Measurements from ENCODE around the gene GNA12. TPM values are rescaled to one million over a fixed set of nuclear protein-coding genes. Genes with fewer than 3 reads are reported as not detected.
A peak's percentile ranks its signal among the peaks of the same experiment; 100 is the strongest.

Gene GNA12
- total RNA-seq, 5 donors from 2014 or later (not counting 1 experiment from before 2014, with no cell fraction given), result 17.9 to 22.5 (median 22.1) TPM

- Histone ChIP-seq H3K4me1 (ENCODE audit: control insufficient read depth in 1 of 2, extremely low read depth in 1 of 2, insufficient read depth in 2 of 2, low read length in 2 of 2) (no peaks in the 10 kb centered on the region), H3K27me3 (replicated peaks in 1 of 2; ENCODE audit: control insufficient read depth in 2 of 2, extremely low read depth in 1 of 2, insufficient read depth in 2 of 2, low read length in 1 of 2) (no peaks in the 10 kb centered on the region), H3K4me3 (ENCODE audit: control insufficient read depth in 1 of 2, extremely low read depth in 1 of 2, low read length in 1 of 2) (no peak overlapping the region), H3K36me3 (ENCODE audit: control insufficient read depth in 2 of 2, extremely low read depth in 1 of 2, insufficient read depth in 1 of 2, low read length in 1 of 2) (peaks cover 0 to 5% of the 10 kb centered on the region in 2 donors), H3K9me3 (no peaks in the 10 kb centered on the region), H3K27ac (ENCODE audit: low read length) (no peak overlapping the region)
- WGBS (ENCODE audit: insufficient coverage), result 80% methylated on average over 2 of the region's 2 CpGs
- ATAC-seq (replicated peaks in 1 of 4) (no peak), DNase-seq (no peak)
- no peak overlapping the region for H3K4me3 Mint-ChIP-seq
- ChIA-PET POLR2A (interaction anchor here in 1 of 2 donors (0.8 kb wide), 1 partner anchor 16 kb away, joined by 5 read pairs; no protein-coding TSS in a partner anchor), CTCF (interaction anchor here in 1 of 2 donors (0.6 to 0.9 kb wide), 2 partner anchors 49 to 72 kb away, joined by 3 to 4 read pairs; no protein-coding TSS in a partner anchor)
- peaks cover 13 to 16% (median 15%) of the 10 kb centered on the region in 3 donors for H3K4me1 Mint-ChIP-seq
- peak overlapping the region in 1 of 2 donors; percentile 53 for H3K27ac Mint-ChIP-seq
- H3K9me3 Mint-ChIP-seq, result peaks cover 0 to 4% (median 0%) of the 10 kb centered on the region in 3 donors
- peaks cover 38% of the 10 kb centered on the region for H3K36me3 Mint-ChIP-seq
- H3K27me3 Mint-ChIP-seq, result no peaks in the 10 kb centered on the region
Observed at GRCh38 chr7:2782121-2782520, 62.0 kb downstream of the GNA12 start.

GRCh38 chr7:2781636-2782035 lies 62.5 kb downstream of the GNA12 start:
- peaks cover 0 to 8% of the 10 kb centered on the region in 2 donors for H3K36me3 ChIP-seq (ENCODE audit: control insufficient read depth in 2 of 2, extremely low read depth in 1 of 2, insufficient read depth in 1 of 2, low read length in 1 of 2)
- Mint-ChIP-seq H3K4me3 (no peak overlapping the region), H3K9me3 (peaks cover 0 to 4% (median 0%) of the 10 kb centered on the region in 3 donors), H3K27ac (no peak overlapping the region), H3K4me1 (peaks cover 13 to 16% (median 15%) of the 10 kb centered on the region in 3 donors), H3K27me3 (no peaks in the 10 kb centered on the region), H3K36me3 (peaks cover 35% of the 10 kb centered on the region)
- DNase-seq, result no peak
- ATAC-seq (replicated peaks in 1 of 4), result no peak
- POLR2A ChIA-PET, result interaction anchor here in 1 of 2 donors (0.8 kb wide), 1 partner anchor 17 kb away, joined by 5 read pairs; no protein-coding TSS in a partner anchor
- no peak overlapping the region for H3K27ac ChIP-seq (ENCODE audit: low read length)
- no peak overlapping the region for H3K4me3 ChIP-seq (ENCODE audit: control insufficient read depth in 1 of 2, extremely low read depth in 1 of 2, low read length in 1 of 2)
- CTCF ChIA-PET, result interaction anchor here in 1 of 2 donors (0.9 kb wide), 1 partner anchor 71 kb away, joined by 3 read pairs; no protein-coding TSS in a partner anchor
- no CpG with 5 or more reads among the region's 2 CpGs for WGBS (ENCODE audit: insufficient coverage)
- H3K9me3 ChIP-seq, result no peaks in the 10 kb centered on the region
- no peaks in the 10 kb centered on the region for H3K4me1 ChIP-seq (ENCODE audit: control insufficient read depth in 1 of 2, extremely low read depth in 1 of 2, insufficient read depth in 2 of 2, low read length in 2 of 2)
- no peaks in the 10 kb centered on the region for H3K27me3 ChIP-seq (replicated peaks in 1 of 2; ENCODE audit: control insufficient read depth in 2 of 2, extremely low read depth in 1 of 2, insufficient read depth in 2 of 2, low read length in 1 of 2)

DNA sequence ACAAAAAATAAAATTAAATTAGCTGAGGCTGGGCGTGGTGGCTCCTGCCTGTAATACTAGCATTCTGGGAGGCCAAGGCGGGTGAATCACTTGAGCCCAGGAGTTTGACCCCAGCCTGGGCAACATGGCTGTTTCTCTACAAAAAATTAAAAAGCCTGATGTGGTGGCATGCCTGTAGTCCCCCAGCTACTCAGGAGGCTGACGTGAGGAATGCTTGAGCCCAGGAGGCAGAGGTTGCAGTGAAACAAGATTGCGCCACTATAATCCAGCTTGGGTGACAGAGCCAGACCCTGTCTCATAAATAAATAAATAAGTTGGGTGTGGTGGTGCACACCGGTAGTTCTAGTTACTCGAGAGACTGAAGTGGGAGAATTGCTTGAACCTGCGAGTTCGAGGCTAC lies 65.1 kb downstream of the GNA12 start:
- Histone ChIP-seq H3K27ac (ENCODE audit: low read length) (no peak overlapping the region), H3K4me1 (ENCODE audit: control insufficient read depth in 1 of 2, extremely low read depth in 1 of 2, insufficient read depth in 2 of 2, low read length in 2 of 2) (no peaks in the 10 kb centered on the region), H3K36me3 (ENCODE audit: control insufficient read depth in 2 of 2, extremely low read depth in 1 of 2, insufficient read depth in 1 of 2, low read length in 1 of 2) (peaks cover 0 to 16% of the 10 kb centered on the region in 2 donors), H3K9me3 (no peaks in the 10 kb centered on the region), H3K27me3 (replicated peaks in 1 of 2; ENCODE audit: control insufficient read depth in 2 of 2, extremely low read depth in 1 of 2, insufficient read depth in 2 of 2, low read length in 1 of 2) (no peaks in the 10 kb centered on the region), H3K4me3 (ENCODE audit: control insufficient read depth in 1 of 2, extremely low read depth in 1 of 2, low read length in 1 of 2) (no peak overlapping the region)
- Mint-ChIP-seq H3K36me3 (peaks cover 36% of the 10 kb centered on the region), H3K27me3 (no peaks in the 10 kb centered on the region), H3K4me1 (peaks cover 14 to 17% (median 15%) of the 10 kb centered on the region in 3 donors), H3K27ac (no peak overlapping the region), H3K9me3 (peaks cover 0 to 4% (median 0%) of the 10 kb centered on the region in 3 donors), H3K4me3 (no peak overlapping the region)
- POLR2A ChIA-PET, result no interaction called here
- CTCF ChIA-PET, result no interaction called here
- WGBS (ENCODE audit: insufficient coverage), result 94% methylated on average over 3 of the region's 8 CpGs
- no peak for DNase-seq
- ATAC-seq (replicated peaks in 1 of 4), result no peak

DNA sequence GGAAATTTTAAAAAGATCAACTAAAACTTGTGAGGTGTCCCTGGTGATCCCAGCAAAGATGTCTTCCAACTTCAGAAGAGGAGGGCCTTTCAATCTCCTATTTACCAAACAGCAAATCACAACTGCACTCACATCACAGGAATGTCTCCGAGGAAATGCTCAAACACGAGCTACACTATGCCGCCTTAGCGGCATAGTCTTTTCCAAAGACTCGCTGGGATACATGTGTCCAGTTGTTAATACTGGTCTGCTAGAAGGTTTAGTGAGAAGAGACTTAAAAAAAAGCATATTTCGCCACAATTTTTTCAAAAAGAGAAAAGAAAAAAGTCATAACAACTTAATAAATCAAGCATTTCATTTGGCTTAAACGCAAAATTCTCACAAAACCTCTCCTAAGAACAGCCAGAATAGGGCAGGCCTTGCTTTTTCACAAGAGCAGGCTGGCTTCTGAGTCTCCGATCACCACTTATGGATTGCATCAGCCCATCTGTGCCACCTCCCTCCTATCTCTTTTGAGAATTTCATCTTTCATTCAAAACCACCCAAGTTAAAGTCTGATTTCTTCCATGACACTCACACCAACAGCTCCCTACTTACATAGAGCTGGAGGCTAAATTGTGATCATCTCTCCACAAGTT lies 66.1 kb downstream of the GNA12 start:
- WGBS (ENCODE audit: insufficient coverage), result 93% methylated on average over 3 of the region's 8 CpGs
- H3K36me3 ChIP-seq (ENCODE audit: control insufficient read depth in 2 of 2, extremely low read depth in 1 of 2, insufficient read depth in 1 of 2, low read length in 1 of 2), result peaks cover 0 to 13% of the 10 kb centered on the region in 2 donors
- peaks cover 33% of the 10 kb centered on the region for H3K36me3 Mint-ChIP-seq

GRCh38 chr7:2776401-2776800 lies 67.7 kb downstream of the GNA12 start:
- no peak overlapping the region for H3K4me3 Mint-ChIP-seq

More for the DNA sequence above, 66.1 kb downstream of the GNA12 start:
- H3K4me3 Mint-ChIP-seq, result no peak overlapping the region
- H3K9me3 Mint-ChIP-seq, result peaks cover 0 to 4% (median 0%) of the 10 kb centered on the region in 3 donors
- ChIA-PET POLR2A (no interaction called here), CTCF (no interaction called here)
- H3K27ac Mint-ChIP-seq, result no peak overlapping the region
- Histone ChIP-seq H3K27me3 (replicated peaks in 1 of 2; ENCODE audit: control insufficient read depth in 2 of 2, extremely low read depth in 1 of 2, insufficient read depth in 2 of 2, low read length in 1 of 2) (no peaks in the 10 kb centered on the region), H3K9me3 (no peaks in the 10 kb centered on the region), H3K27ac (ENCODE audit: low read length) (no peak overlapping the region), H3K4me1 (ENCODE audit: control insufficient read depth in 1 of 2, extremely low read depth in 1 of 2, insufficient read depth in 2 of 2, low read length in 2 of 2) (no peaks in the 10 kb centered on the region), H3K4me3 (ENCODE audit: control insufficient read depth in 1 of 2, extremely low read depth in 1 of 2, low read length in 1 of 2) (no peak overlapping the region)
- ATAC-seq (replicated peaks in 1 of 4) (no peak), DNase-seq (no peak)
- peaks cover 11 to 18% (median 12%) of the 10 kb centered on the region in 3 donors for H3K4me1 Mint-ChIP-seq
- no peaks in the 10 kb centered on the region for H3K27me3 Mint-ChIP-seq

DNA sequence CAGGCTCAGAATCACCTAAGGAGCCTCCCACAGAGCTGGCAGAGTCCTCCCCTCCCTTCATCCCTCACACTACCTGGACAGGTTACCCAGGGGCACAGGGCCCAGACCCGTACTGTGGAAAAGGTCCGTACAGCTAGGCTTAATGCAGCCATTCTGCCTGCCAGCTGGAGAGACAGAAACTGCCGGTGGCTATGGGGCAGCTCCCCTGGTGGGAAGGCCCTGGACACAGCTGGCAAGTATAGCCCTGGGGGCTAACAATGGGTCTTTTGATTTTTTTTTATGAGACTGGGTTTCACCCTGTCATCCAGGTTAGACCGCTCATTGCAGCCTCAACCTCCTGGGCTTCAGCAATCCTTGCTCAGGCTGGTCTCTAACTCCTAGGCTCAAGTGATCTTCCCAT lies 68.3 kb downstream of the GNA12 start:
- ChIA-PET POLR2A (no interaction called here), CTCF (no interaction called here)
- H3K27ac Mint-ChIP-seq, result no peak overlapping the region
- H3K4me1 Mint-ChIP-seq, result peaks cover 2 to 9% (median 4%) of the 10 kb centered on the region in 3 donors
- 100% methylated on average over 2 of the region's 4 CpGs for WGBS (ENCODE audit: insufficient coverage)
- Histone ChIP-seq H3K27ac (ENCODE audit: low read length) (no peak overlapping the region), H3K4me3 (ENCODE audit: control insufficient read depth in 1 of 2, extremely low read depth in 1 of 2, low read length in 1 of 2) (no peak overlapping the region), H3K36me3 (ENCODE audit: control insufficient read depth in 2 of 2, extremely low read depth in 1 of 2, insufficient read depth in 1 of 2, low read length in 1 of 2) (peaks cover 0 to 12% of the 10 kb centered on the region in 2 donors), H3K9me3 (no peaks in the 10 kb centered on the region), H3K27me3 (replicated peaks in 1 of 2; ENCODE audit: control insufficient read depth in 2 of 2, extremely low read depth in 1 of 2, insufficient read depth in 2 of 2, low read length in 1 of 2) (no peaks in the 10 kb centered on the region), H3K4me1 (ENCODE audit: control insufficient read depth in 1 of 2, extremely low read depth in 1 of 2, insufficient read depth in 2 of 2, low read length in 2 of 2) (no peaks in the 10 kb centered on the region)
- no peaks in the 10 kb centered on the region for H3K27me3 Mint-ChIP-seq
- no peaks in the 10 kb centered on the region for H3K9me3 Mint-ChIP-seq
- peaks cover 41% of the 10 kb centered on the region for H3K36me3 Mint-ChIP-seq
- no peak for DNase-seq
- ATAC-seq (replicated peaks in 1 of 4), result no peak
- H3K4me3 Mint-ChIP-seq, result no peak overlapping the region

More at GRCh38 chr7:2776401-2776800, 67.7 kb downstream of the GNA12 start:
- peaks cover 38% of the 10 kb centered on the region for H3K36me3 Mint-ChIP-seq
- peaks cover 2 to 9% (median 4%) of the 10 kb centered on the region in 3 donors for H3K4me1 Mint-ChIP-seq
- H3K36me3 ChIP-seq (ENCODE audit: control insufficient read depth in 2 of 2, extremely low read depth in 1 of 2, insufficient read depth in 1 of 2, low read length in 1 of 2), result peaks cover 0 to 12% of the 10 kb centered on the region in 2 donors
- H3K4me1 ChIP-seq (ENCODE audit: control insufficient read depth in 1 of 2, extremely low read depth in 1 of 2, insufficient read depth in 2 of 2, low read length in 2 of 2), result no peaks in the 10 kb centered on the region
- ATAC-seq (replicated peaks in 1 of 4), result no peak
- WGBS (ENCODE audit: insufficient coverage), result 98% methylated on average over 11 of the region's 12 CpGs
- DNase-seq, result no peak
- no peaks in the 10 kb centered on the region for H3K9me3 ChIP-seq
- POLR2A ChIA-PET, result no interaction called here
- no peak overlapping the region for H3K4me3 ChIP-seq (ENCODE audit: control insufficient read depth in 1 of 2, extremely low read depth in 1 of 2, low read length in 1 of 2)
- CTCF ChIA-PET, result no interaction called here
- no peaks in the 10 kb centered on the region for H3K27me3 Mint-ChIP-seq
- no peak overlapping the region for H3K27ac ChIP-seq (ENCODE audit: low read length)
- H3K27ac Mint-ChIP-seq, result no peak overlapping the region
- no peaks in the 10 kb centered on the region for H3K9me3 Mint-ChIP-seq
- no peaks in the 10 kb centered on the region for H3K27me3 ChIP-seq (replicated peaks in 1 of 2; ENCODE audit: control insufficient read depth in 2 of 2, extremely low read depth in 1 of 2, insufficient read depth in 2 of 2, low read length in 1 of 2)
